HepG2 (cell line): ENCODE results near the gene COG5.

Experiments
- AFF4 ChIP-seq: sonication (generic); formaldehyde crosslinking; IDR thresholded peaks from 2 replicates; pipeline ENCODE4 v1.4.0; 2020; ENCODE audit warnings: missing genetic modification reagents
- ELK4 ChIP-seq: sonication (generic); formaldehyde crosslinking; IDR thresholded peaks from 2 replicates; pipeline ENCODE4 v1.9.0; 2021; ENCODE audit warnings: missing genetic modification reagents, borderline replicate concordance
- FOXM1 ChIP-seq: sonication (generic); formaldehyde crosslinking; IDR thresholded peaks from 2 replicates; pipeline ENCODE4 v1.5.0; 2020; ENCODE audit warnings: missing genetic modification reagents
- JARID2 ChIP-seq: sonication (generic); formaldehyde crosslinking; IDR thresholded peaks from 2 replicates; pipeline ENCODE4 v1.8.1; 2023; ENCODE audit warnings: missing genetic modification reagents, inconsistent platforms; ENCODE audit not compliant: insufficient replicate concordance
- NFE2L1 ChIP-seq: sonication (generic); formaldehyde crosslinking; IDR thresholded peaks from 2 replicates; pipeline ENCODE4 v1.4.0; 2020; ENCODE audit warnings: missing genetic modification reagents, mild to moderate bottlenecking, borderline replicate concordance
- NPAS2 ChIP-seq: sonication (generic); formaldehyde crosslinking; IDR thresholded peaks from 2 replicates; pipeline ENCODE4 v1.8.0; 2022; ENCODE audit warnings: mild to moderate bottlenecking, missing genetic modification reagents, borderline replicate concordance
- POLR2A ChIP-seq, 2 experiments: IDR thresholded peaks; 2 replicates each; pipeline ENCODE4 v1.6.1; 2011; ENCODE audit warnings: low read depth in 2 of 2, low read length in 2 of 2, mild to moderate bottlenecking in 1 of 2, moderate library complexity in 1 of 2; ENCODE audit not compliant: insufficient read depth in 1 of 2
- ZNF382 ChIP-seq: sonication (generic); formaldehyde crosslinking; IDR thresholded peaks from 2 replicates; pipeline ENCODE4 v1.5.0; 2020; ENCODE audit warnings: missing genetic modification reagents, mild to moderate bottlenecking, borderline replicate concordance
- ZNF414 ChIP-seq: sonication (generic); formaldehyde crosslinking; IDR thresholded peaks from 2 replicates; pipeline ENCODE4 v1.5.0; 2020; ENCODE audit warnings: missing genetic modification reagents
- ZNF530 ChIP-seq: sonication (generic); formaldehyde crosslinking; IDR thresholded peaks from 2 replicates; pipeline ENCODE4 v1.5.0; 2020; ENCODE audit warnings: low read depth, mild to moderate bottlenecking, missing genetic modification reagents
- TF ChIP-seq, protein P1 (sequence below): sonication (generic); formaldehyde crosslinking; IDR thresholded peaks from 2 replicates; pipeline ENCODE4 v1.4.0; 2020; ENCODE audit warnings: mild to moderate bottlenecking, missing genetic modification reagents, borderline replicate concordance
- TF ChIP-seq, protein P2 (sequence below): sonication (generic); formaldehyde crosslinking; IDR thresholded peaks from 2 replicates; pipeline ENCODE4 v1.5.0; 2020; ENCODE audit warnings: mild to moderate bottlenecking, missing genetic modification reagents, moderate library complexity

- TF ChIP-seq ZNF382 (CRISPR knock-in tag), result no peak
- no peak for TF ChIP-seq ELK4 (CRISPR knock-in tag)
- TF ChIP-seq POLR2A (IDR thresholded peaks at IDR 0.05; ENCODE audit: insufficient read depth in 1 of 2, low read depth in 2 of 2, low read length in 2 of 2), result no peak
- no peak for TF ChIP-seq NFE2L1 (CRISPR knock-in tag)
- TF ChIP-seq FOXM1 (CRISPR knock-in tag), result no peak
- no peak for TF ChIP-seq ZNF530 (CRISPR knock-in tag)
- TF ChIP-seq, protein P1, sequence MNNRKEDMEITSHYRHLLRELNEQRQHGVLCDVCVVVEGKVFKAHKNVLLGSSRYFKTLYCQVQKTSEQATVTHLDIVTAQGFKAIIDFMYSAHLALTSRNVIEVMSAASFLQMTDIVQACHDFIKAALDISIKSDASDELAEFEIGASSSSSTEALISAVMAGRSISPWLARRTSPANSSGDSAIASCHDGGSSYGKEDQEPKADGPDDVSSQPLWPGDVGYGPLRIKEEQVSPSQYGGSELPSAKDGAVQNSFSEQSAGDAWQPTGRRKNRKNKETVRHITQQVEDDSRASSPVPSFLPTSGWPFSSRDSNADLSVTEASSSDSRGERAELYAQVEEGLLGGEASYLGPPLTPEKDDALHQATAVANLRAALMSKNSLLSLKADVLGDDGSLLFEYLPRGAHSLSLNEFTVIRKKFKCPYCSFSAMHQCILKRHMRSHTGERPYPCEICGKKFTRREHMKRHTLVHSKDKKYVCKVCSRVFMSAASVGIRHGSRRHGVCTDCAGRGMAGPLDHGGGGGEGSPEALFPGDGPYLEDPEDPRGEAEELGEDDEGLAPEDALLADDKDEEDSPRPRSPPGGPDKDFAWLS, result no peak
- TF ChIP-seq, protein P2, sequence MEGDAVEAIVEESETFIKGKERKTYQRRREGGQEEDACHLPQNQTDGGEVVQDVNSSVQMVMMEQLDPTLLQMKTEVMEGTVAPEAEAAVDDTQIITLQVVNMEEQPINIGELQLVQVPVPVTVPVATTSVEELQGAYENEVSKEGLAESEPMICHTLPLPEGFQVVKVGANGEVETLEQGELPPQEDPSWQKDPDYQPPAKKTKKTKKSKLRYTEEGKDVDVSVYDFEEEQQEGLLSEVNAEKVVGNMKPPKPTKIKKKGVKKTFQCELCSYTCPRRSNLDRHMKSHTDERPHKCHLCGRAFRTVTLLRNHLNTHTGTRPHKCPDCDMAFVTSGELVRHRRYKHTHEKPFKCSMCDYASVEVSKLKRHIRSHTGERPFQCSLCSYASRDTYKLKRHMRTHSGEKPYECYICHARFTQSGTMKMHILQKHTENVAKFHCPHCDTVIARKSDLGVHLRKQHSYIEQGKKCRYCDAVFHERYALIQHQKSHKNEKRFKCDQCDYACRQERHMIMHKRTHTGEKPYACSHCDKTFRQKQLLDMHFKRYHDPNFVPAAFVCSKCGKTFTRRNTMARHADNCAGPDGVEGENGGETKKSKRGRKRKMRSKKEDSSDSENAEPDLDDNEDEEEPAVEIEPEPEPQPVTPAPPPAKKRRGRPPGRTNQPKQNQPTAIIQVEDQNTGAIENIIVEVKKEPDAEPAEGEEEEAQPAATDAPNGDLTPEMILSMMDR (CRISPR knock-in tag), result no peak
- no peak for TF ChIP-seq ZNF414
- no peak for TF ChIP-seq NPAS2 (CRISPR knock-in tag)
- no peak for TF ChIP-seq JARID2 (CRISPR knock-in tag)
- no peak for TF ChIP-seq AFF4
These were observed 11.8 kb downstream of the COG5 start for GRCh38 chr7:107551936-107552335.
